M059J (cell line): ENCODE results near the gene SMG9. TPM values are rescaled to one million over a fixed set of nuclear protein-coding genes. Genes with fewer than 3 reads are reported as not detected.
"Not testable (repeated sequence)": the region's sequence is repeated elsewhere in the genome, so short reads cannot be mapped to it uniquely, and the experiment has no call there.

Experiments used
- DNase-seq: peaks from one replicate; pipeline ENCODE4 v3.0.0-alpha.2; 2012; ENCODE audit warnings: low read depth
- total RNA-seq: library from RNA; depleted of rRNA; stranded (reverse); fragments of >200 nt; shearing (Covaris generic); gene quantifications from 2 replicates; pipeline ENCODE4 v1.2.3, GENCODE V29; 2014; rRNA removed

Gene SMG9
- total RNA-seq, 1 experiment from 2014 or later, result 24.0 TPM

DNA sequence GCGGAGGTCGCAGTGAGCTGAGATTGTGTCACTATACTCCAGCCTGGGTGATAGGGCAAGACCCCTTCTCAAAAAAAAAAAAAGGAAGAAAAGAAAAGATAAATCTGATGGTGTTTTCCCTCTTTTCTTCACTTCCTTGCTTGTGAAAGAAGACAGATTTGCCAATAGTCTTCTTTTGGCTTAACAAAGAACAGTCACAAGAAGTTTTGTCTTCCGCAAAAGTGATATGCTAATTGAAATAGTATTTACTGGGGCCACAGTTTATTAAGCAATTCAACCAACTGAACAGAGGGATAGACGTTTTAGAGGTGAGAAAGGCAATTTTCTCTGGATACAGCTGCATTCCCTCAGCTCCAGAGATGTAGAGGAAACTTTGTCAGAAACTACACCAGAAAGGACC lies 61.9 kb downstream of the SMG9 start:
- no peak for DNase-seq

DNA sequence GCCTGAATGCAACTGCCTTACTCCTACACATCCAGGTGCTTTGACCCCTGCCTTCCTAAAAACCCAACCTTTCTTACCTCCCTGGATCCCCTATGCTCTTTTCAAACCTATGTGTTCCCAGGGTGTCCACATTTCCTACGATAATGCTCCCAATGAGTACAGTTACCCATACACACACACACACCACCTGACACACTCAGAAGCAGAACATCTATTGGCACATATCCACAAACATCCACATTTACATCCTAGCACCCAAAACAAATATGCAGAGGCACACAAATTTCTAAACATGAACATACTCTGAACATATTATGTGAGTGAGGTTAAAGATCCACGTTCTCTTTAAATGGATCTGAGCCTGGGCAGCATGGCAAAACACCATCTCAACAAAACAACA lies 62.4 kb downstream of the SMG9 start:
- no peak for DNase-seq

DNA sequence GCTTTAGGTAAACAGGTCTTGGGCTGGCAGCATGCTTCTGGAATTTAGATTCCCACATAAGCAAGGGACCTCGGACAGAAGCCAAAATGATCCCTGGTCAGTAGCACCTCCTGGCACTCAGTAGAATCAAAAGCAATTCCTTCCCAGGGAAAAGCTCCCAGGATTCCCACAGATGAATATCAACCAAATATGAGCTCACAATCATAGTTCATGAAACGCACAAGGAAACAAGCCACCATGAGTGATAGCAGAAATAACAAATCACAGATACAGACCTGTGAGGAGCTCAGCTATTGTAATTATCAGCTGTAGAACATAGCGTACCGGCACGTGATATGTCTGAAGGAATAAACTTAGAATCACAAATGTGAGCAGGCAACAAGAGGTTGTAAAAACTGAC lies 63.0 kb downstream of the SMG9 start:
- no peak for DNase-seq

DNA sequence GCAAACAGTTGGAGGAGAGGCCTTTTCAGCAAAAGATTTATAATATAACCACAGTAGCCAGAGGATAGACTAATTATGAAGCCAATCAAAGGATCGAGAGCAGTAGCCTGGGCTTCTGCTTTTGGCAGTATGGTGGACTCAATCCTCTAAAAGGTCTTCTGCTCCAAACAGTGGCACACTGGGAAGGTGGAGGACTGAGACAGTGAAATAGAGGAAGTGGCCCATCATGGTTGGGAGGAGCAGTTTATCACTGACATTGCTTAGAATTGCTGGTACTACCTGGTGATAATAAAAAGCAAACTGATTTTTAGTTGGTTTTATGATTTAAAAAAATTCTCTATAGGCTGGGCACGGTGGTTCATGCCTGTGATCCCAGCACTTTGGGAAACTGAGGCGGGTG lies 63.9 kb downstream of the SMG9 start:
- DNase-seq, result no peak

DNA sequence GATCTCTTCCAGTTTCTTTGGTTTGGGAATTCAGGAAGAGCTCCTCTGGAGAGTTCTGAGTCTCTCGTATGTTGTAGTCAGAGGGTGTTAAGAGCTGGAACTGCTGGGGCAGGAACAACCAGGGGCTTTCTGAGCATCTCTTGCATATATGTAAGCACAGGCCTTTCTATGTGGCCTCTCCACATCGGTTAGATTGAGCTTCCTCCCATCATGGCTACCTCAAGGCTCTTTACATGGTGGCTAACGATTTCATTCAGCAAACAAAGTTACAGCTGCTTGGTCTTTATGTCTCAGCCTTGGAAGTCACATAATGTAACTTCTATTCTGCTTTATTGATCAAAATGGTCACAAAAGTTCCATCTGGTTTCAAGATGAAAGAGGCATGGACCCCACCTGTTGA lies 64.3 kb downstream of the SMG9 start:
- no peak for DNase-seq

DNA sequence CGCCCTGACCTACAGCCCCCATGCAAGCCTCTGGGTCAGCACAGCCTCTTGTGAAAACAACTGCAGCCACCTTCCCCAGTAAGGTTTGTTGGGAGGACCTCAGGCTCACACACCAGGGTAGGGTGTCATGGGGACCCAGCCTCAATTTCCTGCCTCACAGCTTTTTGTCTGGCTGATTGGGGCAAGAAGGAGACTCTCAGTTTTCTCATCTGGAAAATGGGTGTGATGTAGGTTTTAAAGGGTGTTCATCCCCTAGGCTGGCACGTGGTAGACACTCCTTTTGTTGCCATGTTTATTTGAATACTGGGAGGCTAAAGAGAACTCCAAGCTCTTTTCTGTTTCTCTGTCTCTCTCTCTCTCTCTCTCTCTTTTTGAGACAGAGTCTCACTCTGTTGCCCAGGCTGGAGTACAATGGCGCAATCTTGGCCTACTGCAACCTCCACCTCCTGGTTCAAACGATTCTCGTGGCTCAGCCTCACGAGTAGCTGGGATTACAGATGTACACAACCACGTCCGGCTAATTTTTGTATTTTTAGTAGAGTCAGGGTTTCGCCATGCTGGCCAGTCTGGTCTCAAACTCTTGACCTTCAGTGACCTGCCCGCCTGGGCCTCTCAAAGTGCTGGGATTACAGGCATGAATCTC lies 66.6 kb downstream of the SMG9 start:
- DNase-seq, result no peak

DNA sequence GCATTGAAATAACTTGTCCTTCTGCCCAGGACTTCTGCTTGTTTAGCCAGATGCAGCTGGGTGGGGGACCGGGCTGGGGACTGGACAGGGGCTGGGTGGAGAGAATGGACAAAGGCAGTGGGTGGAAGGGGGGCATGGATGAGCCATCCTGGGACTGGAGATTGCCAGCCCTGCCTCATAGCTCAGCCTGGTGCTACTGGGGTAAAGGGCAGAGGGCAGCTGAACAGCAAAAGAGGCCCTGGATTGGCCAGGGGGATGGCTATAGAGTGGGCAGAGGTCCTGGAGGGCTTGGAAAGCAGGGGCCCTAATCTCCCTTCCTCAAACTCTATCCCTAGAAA lies 67.1 kb downstream of the SMG9 start:
- no peak for DNase-seq

DNA sequence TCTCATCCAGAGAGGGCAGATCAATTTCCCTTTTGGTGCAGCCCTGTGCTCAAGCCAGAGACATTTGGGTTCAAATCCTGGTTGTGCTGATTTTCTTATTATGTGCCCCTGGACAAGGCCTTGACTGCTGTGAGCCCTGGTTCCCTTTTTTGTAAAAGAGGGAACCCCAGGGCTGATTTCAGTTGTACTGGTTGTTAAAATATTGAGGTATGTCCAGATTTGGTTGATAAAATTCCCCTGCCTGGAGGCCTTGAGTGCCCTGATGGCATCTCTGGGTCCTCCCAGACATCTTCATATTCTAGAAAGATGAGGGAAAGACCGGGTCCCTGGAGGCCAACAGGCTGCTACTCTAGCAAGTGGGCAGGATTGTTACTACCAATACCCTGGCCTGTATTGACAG lies 70.4 kb downstream of the SMG9 start:
- DNase-seq, result no peak

DNA sequence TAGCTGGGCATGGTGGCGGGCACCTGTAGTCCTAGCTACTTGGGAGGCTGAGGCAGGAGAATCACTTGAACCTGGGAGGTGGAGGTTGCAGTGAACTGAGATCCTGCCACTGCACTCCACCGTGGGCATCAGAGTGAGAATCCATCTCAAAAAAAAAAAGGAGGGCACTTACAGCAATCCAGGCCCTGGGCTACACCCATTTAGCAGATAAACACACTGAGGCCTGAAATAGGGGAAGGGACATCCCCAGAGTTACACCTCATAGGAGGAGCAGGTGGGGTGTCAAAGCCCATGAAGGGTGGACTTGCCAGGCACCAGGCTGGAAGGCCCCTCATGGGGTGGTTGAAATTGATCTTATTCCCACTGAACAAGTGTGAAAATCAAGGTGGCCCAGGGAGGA lies 70.9 kb downstream of the SMG9 start:
- no peak for DNase-seq

DNA sequence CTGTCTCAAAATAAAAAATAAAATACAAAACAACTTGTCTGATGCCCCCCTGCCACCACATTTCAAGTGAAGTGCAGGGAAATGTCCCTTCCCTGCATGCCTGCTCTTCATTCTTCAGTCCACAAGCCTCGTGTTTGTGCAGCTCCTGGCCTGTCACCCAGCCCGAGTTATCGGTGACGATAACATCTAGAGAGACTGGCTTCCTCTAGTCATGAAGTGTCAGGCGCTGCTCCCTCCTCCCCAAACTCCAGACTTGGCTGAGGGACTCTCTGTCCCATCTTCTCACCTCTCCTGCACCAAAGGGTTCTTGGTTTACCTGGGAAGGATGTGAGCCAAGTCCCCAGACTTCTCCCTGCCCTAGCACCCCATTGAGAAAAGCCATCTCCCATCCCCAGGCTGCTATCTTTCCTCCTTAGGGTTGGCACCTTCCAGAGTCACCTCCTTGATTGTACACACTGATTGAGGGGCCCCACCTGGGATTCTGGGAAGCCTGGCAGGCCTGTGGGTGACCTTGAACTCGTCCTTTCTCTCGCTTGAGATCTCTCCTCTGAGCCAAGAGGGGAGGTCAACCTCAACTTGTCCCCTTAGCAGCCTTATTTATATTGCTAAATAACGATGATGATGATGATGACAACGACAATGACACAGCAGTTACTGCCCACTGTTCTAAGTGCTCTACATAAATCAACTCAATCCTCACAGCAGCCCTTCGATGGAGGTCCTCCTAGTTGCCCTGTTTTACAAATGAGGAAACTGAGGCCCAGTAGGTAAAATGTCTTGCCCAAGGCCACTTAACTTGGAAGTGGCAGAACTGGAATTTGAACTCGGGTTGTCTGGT lies 71.7 kb downstream of the SMG9 start:
- no peak for DNase-seq

DNA sequence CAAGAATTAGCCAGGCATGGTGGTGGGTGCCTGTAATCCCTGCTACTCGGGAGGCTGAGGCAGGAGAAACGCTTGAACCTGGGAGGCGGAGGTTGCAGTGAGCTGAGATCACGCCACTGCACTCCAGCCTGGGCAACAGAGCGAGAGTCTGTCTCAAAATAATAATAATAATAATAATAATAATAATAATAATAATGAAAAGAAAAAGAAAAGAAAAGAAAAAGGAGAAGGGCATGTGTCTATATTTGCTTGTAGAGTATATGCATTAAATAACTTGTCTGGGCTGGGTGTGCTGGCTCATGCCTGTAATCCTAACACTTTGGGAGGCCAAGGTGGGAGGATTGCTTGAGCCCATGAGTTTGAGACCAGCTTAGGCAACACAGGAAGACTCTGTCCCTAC lies 72.5 kb downstream of the SMG9 start:
- not testable (repeated sequence) for DNase-seq

DNA sequence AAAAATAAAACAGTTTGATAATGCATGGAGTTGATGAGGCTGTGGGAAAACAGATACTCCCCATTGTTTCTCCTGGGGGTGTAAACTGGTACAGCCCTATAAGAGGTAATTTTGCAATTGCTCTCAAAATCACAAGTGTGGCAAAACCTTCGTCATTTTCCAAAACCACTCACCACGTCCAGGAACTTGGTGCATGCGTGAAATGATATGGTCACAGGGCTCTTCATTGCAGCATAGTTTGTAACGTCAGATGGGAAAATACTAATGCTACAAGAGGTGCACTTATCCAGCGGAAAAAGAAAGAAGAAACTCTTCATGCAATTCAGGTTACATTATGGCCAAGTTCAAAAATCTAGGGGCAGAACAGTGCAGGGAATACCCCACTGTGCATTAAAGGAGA lies 72.9 kb downstream of the SMG9 start:
- no peak for DNase-seq

DNA sequence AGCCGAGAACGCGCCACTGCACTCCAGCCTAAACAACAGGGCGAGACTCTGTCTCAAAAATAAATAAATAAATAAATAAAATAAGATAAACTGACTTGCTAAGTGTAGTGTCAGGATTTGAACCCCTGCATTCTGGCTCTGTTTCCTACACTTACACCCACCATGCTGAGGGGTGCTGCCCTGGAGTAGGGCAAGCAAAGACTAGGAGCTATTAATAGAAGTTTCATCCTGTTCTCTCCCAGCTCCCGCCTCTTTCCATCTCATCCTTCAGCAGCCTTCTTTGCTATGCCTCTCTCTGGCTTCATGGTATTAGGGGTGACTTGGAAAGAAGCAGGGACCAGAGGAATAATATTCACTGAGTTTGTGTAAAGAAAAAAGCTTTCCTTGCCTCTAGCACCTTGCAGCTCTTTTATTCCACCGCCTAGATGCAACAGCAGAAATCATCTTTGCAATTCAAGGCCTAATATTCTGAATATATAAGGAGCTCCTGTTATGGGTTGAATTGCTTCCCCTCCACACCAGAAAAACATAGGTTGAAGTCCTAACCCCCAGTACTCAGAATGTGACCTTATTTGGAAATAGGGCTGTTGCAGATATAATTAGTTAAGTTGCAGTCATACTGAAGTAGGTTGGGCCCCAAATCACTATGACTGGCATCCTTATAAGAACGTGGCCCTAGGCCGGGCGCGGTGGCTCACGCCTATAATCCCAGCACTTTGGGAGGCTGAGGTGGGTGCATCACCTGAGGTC lies 76.1 kb downstream of the SMG9 start:
- DNase-seq, result no peak

Other genes with a start within 250 kb of the SMG9 start
- gene ETHE1, start 227.8 kb downstream of the SMG9 start, total RNA-seq, result 28.3 and 29.3 TPM in 2 replicates
- gene ZNF575, start 221.8 kb downstream of the SMG9 start, total RNA-seq, result not detected in 2 replicates
- 54.1 and 57.1 TPM in 2 replicates for gene XRCC1, start 179.4 kb downstream of the SMG9 start, total RNA-seq
- 0.91 and 2.5 TPM in 2 replicates for gene PINLYP, start 179.2 kb downstream of the SMG9 start, total RNA-seq
- gene IRGQ, start 158.8 kb downstream of the SMG9 start, total RNA-seq, result 16.2 and 26.6 TPM in 2 replicates
- gene ZNF576, start 158.4 kb downstream of the SMG9 start, total RNA-seq, result 15.5 and 16.3 TPM in 2 replicates
- gene SRRM5, start 142.9 kb downstream of the SMG9 start, total RNA-seq, result 0.05 and 0.30 TPM in 2 replicates
- gene ZNF428, start 135.3 kb downstream of the SMG9 start, total RNA-seq, result 36.2 and 45.0 TPM in 2 replicates
- gene CADM4, start 115.1 kb downstream of the SMG9 start, total RNA-seq, result 1.5 and 4.0 TPM in 2 replicates
- gene PLAUR, start 84.8 kb downstream of the SMG9 start, total RNA-seq, result 92.1 and 117 TPM in 2 replicates
- not detected in 2 replicates for gene IRGC, start 38.9 kb downstream of the SMG9 start, total RNA-seq
- 20.6 and 30.3 TPM in 2 replicates for gene KCNN4, start 26.0 kb upstream of the SMG9 start, total RNA-seq
- gene LYPD5, start 47.5 kb upstream of the SMG9 start, total RNA-seq, result 2.1 and 5.5 TPM in 2 replicates
- gene ZNF283, start 72.4 kb upstream of the SMG9 start, total RNA-seq, result 4.2 and 5.6 TPM in 2 replicates
- 1.7 and 2.0 TPM in 2 replicates for gene ZNF404, start 129.0 kb upstream of the SMG9 start, total RNA-seq
- gene ZNF45, start 180.3 kb upstream of the SMG9 start, total RNA-seq, result 11.2 and 18.8 TPM in 2 replicates
- gene ZNF221, start 196.3 kb upstream of the SMG9 start, total RNA-seq, result 3.6 and 7.2 TPM in 2 replicates
- 6.1 and 10.2 TPM in 2 replicates for gene ZNF155, start 229.2 kb upstream of the SMG9 start, total RNA-seq
- gene ZNF230, start 248.0 kb upstream of the SMG9 start, total RNA-seq, result 4.3 and 9.2 TPM in 2 replicates